ENCODE measurements around the gene WWOX.

DNA sequence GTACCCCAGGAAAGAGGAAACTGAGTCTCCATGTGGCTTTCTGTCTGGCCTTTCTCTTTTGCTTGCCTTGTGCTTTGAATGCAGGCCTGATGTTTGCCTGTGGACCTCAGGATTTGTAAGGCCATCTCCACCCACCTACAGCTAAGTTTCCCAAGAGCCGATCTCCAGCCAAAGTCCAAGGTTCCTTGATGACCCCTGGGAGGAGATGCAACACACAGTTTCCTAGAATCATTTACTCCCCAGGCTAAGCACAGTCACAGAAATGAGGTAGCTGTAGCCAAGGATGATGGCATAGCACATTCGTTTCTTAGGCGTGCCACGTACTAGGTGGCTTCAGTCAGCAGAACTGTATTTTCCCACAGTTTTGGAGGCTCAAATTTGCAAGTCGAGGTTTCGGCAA lies 905.6 kb downstream of the WWOX start:
- TF ChIP-seq, protein P1, sequence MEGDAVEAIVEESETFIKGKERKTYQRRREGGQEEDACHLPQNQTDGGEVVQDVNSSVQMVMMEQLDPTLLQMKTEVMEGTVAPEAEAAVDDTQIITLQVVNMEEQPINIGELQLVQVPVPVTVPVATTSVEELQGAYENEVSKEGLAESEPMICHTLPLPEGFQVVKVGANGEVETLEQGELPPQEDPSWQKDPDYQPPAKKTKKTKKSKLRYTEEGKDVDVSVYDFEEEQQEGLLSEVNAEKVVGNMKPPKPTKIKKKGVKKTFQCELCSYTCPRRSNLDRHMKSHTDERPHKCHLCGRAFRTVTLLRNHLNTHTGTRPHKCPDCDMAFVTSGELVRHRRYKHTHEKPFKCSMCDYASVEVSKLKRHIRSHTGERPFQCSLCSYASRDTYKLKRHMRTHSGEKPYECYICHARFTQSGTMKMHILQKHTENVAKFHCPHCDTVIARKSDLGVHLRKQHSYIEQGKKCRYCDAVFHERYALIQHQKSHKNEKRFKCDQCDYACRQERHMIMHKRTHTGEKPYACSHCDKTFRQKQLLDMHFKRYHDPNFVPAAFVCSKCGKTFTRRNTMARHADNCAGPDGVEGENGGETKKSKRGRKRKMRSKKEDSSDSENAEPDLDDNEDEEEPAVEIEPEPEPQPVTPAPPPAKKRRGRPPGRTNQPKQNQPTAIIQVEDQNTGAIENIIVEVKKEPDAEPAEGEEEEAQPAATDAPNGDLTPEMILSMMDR (IDR thresholded peaks at IDR 0.05; ENCODE audit: insufficient read depth, low read depth, low read length) = no peak
- no peak for TF ChIP-seq EZH2 (IDR thresholded peaks at IDR 0.05; ENCODE audit: insufficient read depth, low read length)
